ENCODE data around the gene SYT17.

DNA sequence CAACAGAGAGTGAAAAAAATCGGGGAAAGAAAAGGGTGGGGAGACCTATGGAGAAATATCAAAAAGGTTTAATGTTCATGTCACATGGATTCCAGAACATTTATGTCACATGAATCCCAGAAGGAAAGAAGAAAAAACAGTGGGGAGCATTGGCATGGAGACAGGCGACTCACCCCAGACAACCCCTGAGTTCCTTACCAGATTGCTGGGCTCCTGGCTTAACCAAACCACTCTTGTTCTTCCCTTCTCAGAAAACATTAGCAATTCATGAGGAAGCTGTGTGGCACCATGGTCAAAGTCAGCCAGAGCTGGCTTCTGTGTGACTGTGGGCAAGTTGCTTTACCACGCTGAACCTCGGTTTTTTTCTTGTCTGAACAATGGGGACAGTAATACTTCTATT is 67.8 kb downstream of the SYT17 start:
- TF ChIP-seq POLR2A (IDR thresholded peaks at IDR 0.05; ENCODE audit: low read length): no peak
- TF ChIP-seq REST (IDR thresholded peaks at IDR 0.05): no peak
- TF ChIP-seq SREBF2 (IDR thresholded peaks at IDR 0.05): no peak
- TF ChIP-seq, protein P1, sequence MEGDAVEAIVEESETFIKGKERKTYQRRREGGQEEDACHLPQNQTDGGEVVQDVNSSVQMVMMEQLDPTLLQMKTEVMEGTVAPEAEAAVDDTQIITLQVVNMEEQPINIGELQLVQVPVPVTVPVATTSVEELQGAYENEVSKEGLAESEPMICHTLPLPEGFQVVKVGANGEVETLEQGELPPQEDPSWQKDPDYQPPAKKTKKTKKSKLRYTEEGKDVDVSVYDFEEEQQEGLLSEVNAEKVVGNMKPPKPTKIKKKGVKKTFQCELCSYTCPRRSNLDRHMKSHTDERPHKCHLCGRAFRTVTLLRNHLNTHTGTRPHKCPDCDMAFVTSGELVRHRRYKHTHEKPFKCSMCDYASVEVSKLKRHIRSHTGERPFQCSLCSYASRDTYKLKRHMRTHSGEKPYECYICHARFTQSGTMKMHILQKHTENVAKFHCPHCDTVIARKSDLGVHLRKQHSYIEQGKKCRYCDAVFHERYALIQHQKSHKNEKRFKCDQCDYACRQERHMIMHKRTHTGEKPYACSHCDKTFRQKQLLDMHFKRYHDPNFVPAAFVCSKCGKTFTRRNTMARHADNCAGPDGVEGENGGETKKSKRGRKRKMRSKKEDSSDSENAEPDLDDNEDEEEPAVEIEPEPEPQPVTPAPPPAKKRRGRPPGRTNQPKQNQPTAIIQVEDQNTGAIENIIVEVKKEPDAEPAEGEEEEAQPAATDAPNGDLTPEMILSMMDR (IDR thresholded peaks at IDR 0.05): no peak
- TF ChIP-seq TP53 (CRISPR knock-in tag; IDR thresholded peaks at IDR 0.05): no peak
- TF ChIP-seq MYC (IDR thresholded peaks at IDR 0.05; ENCODE audit: borderline replicate concordance, low read length): no peak
- TF ChIP-seq EP300 (IDR thresholded peaks at IDR 0.05): no peak
- TF ChIP-seq USF2 (IDR thresholded peaks at IDR 0.05): no peak
- TF ChIP-seq ESRRA (IDR thresholded peaks at IDR 0.05; ENCODE audit: borderline replicate concordance, low read length): no peak
- TF ChIP-seq RCOR1 (IDR thresholded peaks at IDR 0.05; ENCODE audit: low read depth, low read length): no peak
- no peak for TF ChIP-seq CHD2 (IDR thresholded peaks at IDR 0.05; ENCODE audit: low read length, partially characterized antibody)
- no peak for TF ChIP-seq CEBPB (IDR thresholded peaks at IDR 0.05)

Measured in A549 (cell line).